22Rv1 (cell line): ENCODE measurements around the gene SYT15.

Source experiments
- H3K27ac ChIP-seq: fragments of 450-650 bp; 2 replicates; pipeline ENCODE4 v1.5.1; 2017
- CTCF ChIP-seq: fragments of 450-650 bp; IDR thresholded peaks from 2 replicates; pipeline ENCODE4 v1.5.1; 2017; ENCODE audit warnings: mild to moderate bottlenecking
- ZFX ChIP-seq: fragments of 450-650 bp; IDR thresholded peaks from 2 replicates; pipeline ENCODE4 v1.6.1; 2017; ENCODE audit warnings: antibody characterized with exemption, borderline replicate concordance

SYT15 gene

GRCh38 chr10:46557319-46558121 lies 21.4 kb upstream of the SYT15 start:
- TF ChIP-seq ZFX (no peak), CTCF (no peak)
- H3K27ac ChIP-seq, result no peak overlapping the region

- no peak overlapping the region for H3K27ac ChIP-seq
- TF ChIP-seq ZFX, result no peak
- TF ChIP-seq CTCF, result no peak
Observed at GRCh38 chr10:46558122-46558391, 20.9 kb upstream of the SYT15 start.

GRCh38 chr10:46558392-46559185 lies 20.3 kb upstream of the SYT15 start:
- no peak overlapping the region for H3K27ac ChIP-seq
- TF ChIP-seq ZFX (no peak), CTCF (no peak)

- no peak for TF ChIP-seq CTCF
- TF ChIP-seq ZFX, result no peak
- H3K27ac ChIP-seq, result no peak overlapping the region
Observed at GRCh38 chr10:46559231-46559671, 19.7 kb upstream of the SYT15 start.

- TF ChIP-seq CTCF, result no peak
- no peak for TF ChIP-seq ZFX
- no peak overlapping the region for H3K27ac ChIP-seq
Observed at GRCh38 chr10:46560381-46560780, 18.5 kb upstream of the SYT15 start.

GRCh38 chr10:46560952-46561351 lies 18.0 kb upstream of the SYT15 start:
- TF ChIP-seq CTCF (no peak), ZFX (no peak)
- H3K27ac ChIP-seq, result no peak overlapping the region
